HG03159 (cell line): Measurements from ENCODE around the gene DNMBP.
A peak's percentile ranks its signal among the peaks of the same experiment; 100 is the strongest.
"Not testable (repeated sequence)": the region's sequence is repeated elsewhere in the genome, so short reads cannot be mapped to it uniquely, and the experiment has no call there.

Source experiments
- ATAC-seq: cut with Tn5 transposase; IDR thresholded peaks from one replicate; pipeline ENCODE4 v1.9.1; 2021; ENCODE audit warnings: mild to moderate bottlenecking, moderate library complexity; ENCODE audit not compliant: unreplicated experiment

The DNMBP gene

GRCh38 chr10:99953510-99953909 lies 56.2 kb downstream of the DNMBP start:
- ATAC-seq, result not testable (repeated sequence)

GRCh38 chr10:99952799-99953198 lies 56.9 kb downstream of the DNMBP start:
- no peak for ATAC-seq

GRCh38 chr10:99946051-99946450 lies 63.7 kb downstream of the DNMBP start:
- not testable (repeated sequence) for ATAC-seq

- no peak for ATAC-seq
Observed at GRCh38 chr10:99945263-99945662, 64.5 kb downstream of the DNMBP start.

- no peak for ATAC-seq
Observed at GRCh38 chr10:99944860-99945259, 64.9 kb downstream of the DNMBP start.

GRCh38 chr10:99943908-99944307 lies 65.8 kb downstream of the DNMBP start:
- no peak for ATAC-seq

- no peak for ATAC-seq
Observed at GRCh38 chr10:99941942-99942820, 67.6 kb downstream of the DNMBP start.

- peak; percentile 84 for ATAC-seq
Observed at GRCh38 chr10:99938563-99938962, 71.2 kb downstream of the DNMBP start.

- peak; percentile 48 for ATAC-seq
Observed at GRCh38 chr10:99937630-99938029, 72.1 kb downstream of the DNMBP start.

GRCh38 chr10:99932203-99932957 lies 77.4 kb downstream of the DNMBP start:
- ATAC-seq, result not testable (repeated sequence)

GRCh38 chr10:99930731-99931550 lies 78.8 kb downstream of the DNMBP start:
- no peak for ATAC-seq

- no peak for ATAC-seq
Observed at GRCh38 chr10:99929360-99929759, 80.4 kb downstream of the DNMBP start.

- ATAC-seq, result no peak
Observed at GRCh38 chr10:99927721-99928280, 81.9 kb downstream of the DNMBP start.

GRCh38 chr10:99926925-99927720 lies 82.6 kb downstream of the DNMBP start:
- no peak for ATAC-seq

- no peak for ATAC-seq
Observed at GRCh38 chr10:99924451-99925255, 85.1 kb downstream of the DNMBP start.

- no peak for ATAC-seq
Observed at GRCh38 chr10:99921948-99922347, 87.8 kb downstream of the DNMBP start.

GRCh38 chr10:99920901-99921300 lies 88.8 kb downstream of the DNMBP start:
- ATAC-seq, result no peak

GRCh38 chr10:99920486-99920885 lies 89.3 kb downstream of the DNMBP start:
- ATAC-seq, result no peak
